Gastrocnemius medialis (tissue), 4 donors: Measurements from ENCODE around the gene CUX1.

Experiments used
- POLR2A ChIP-seq, 2 donors: fragments of 450-650 bp; IDR thresholded peaks; one replicate each; pipeline ENCODE4 v1.6.1; 2017; ENCODE audit warnings: antibody characterized with exemption in 2 of 2, mild to moderate bottlenecking in 2 of 2, moderate library complexity in 2 of 2
- TF ChIP-seq, protein P1 (sequence below), 5 experiments: fragments of 450-650 bp in 3 of 5; fragments of 200-600 bp in 2 of 5; sonication (generic) in 2 of 5; IDR thresholded peaks in 4 of 5; conservative IDR thresholded peaks in 1 of 5; 1 replicate in 4 of 5; 2 replicates in 1 of 5; pipeline ENCODE4 v1.5.1; 2016 to 2019; ENCODE audit warnings: antibody characterized with exemption in 5 of 5, mild to moderate bottlenecking in 3 of 5, moderate library complexity in 3 of 5

DNA sequence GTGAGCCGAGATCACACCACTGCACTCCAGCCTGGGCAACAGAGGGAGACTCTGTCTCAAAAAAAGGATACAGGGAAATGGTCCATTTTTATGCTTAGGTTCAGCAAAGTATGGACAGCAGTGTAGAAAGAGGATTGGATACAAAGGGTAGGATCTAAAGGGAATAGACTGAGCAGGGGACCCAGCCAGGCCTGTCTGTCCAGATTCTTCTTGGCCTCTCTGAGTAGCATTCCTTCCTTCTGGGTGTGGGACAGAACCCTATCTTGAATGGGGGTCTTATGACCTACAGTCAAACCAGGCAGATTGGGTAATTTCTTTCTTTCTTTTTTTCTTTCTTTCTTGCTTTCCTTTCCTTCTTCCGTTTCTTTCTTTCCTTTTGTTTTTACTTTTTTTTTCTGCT is 494.9 kb downstream of the CUX1 start:
- TF ChIP-seq, protein P1, sequence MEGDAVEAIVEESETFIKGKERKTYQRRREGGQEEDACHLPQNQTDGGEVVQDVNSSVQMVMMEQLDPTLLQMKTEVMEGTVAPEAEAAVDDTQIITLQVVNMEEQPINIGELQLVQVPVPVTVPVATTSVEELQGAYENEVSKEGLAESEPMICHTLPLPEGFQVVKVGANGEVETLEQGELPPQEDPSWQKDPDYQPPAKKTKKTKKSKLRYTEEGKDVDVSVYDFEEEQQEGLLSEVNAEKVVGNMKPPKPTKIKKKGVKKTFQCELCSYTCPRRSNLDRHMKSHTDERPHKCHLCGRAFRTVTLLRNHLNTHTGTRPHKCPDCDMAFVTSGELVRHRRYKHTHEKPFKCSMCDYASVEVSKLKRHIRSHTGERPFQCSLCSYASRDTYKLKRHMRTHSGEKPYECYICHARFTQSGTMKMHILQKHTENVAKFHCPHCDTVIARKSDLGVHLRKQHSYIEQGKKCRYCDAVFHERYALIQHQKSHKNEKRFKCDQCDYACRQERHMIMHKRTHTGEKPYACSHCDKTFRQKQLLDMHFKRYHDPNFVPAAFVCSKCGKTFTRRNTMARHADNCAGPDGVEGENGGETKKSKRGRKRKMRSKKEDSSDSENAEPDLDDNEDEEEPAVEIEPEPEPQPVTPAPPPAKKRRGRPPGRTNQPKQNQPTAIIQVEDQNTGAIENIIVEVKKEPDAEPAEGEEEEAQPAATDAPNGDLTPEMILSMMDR (IDR thresholded peaks at IDR 0.05 in 4 of 5, conservative IDR thresholded peaks at IDR 0.05 in 1 of 5), result no peak
- no peak for TF ChIP-seq POLR2A (IDR thresholded peaks at IDR 0.05)
